Endothelial cell of umbilical vein (primary cell): ENCODE data around the gene NRG3. TPM values are rescaled to one million over a fixed set of nuclear protein-coding genes. Genes with fewer than 3 reads are reported as not detected.

Experiments
- BruUV-seq: library from RNA; stranded (reverse); fragments of 400-500 nt; replicated peaks from 2 replicates; lab custom pipeline; 2021; lab: Mats Ljungman, UMichigan
- CTCF ChIA-PET: fragments of 300-600, 350-600 bp; sonication (Branson Sonifier 250); formaldehyde crosslinking; loops from one replicate; lab custom pipeline; 2021; ENCODE audit warnings: antibody characterized with exemption, inconsistent platforms; lab: Charles Lee
- POLR2A ChIA-PET: fragments of 300-600, 350-600 bp; sonication (Branson Sonifier 250); formaldehyde crosslinking; loops from one replicate; lab custom pipeline; 2021; ENCODE audit warnings: antibody characterized with exemption, inconsistent platforms; lab: Charles Lee
- DNase-seq: peaks from one replicate; pipeline ENCODE4 v3.0.0-alpha.2; 2011; ENCODE audit warnings: low read depth, low spot score
- FAIRE-seq: peaks from 2 replicates; lab custom pipeline; 2011; peaks lifted over from hg19 to GRCh38; lab: Jason Lieb, UNC
- H2AFZ ChIP-seq: 2 replicates; pipeline ENCODE4 v1.6.0; 2012; ENCODE audit warnings: low read depth, low read length, control low read depth, inconsistent platforms
- H3K27ac ChIP-seq: 2 replicates; pipeline ENCODE4 v1.5.1; 2011; ENCODE audit warnings: low read depth, mild to moderate bottlenecking, control low read depth, low read length, moderate library complexity; ENCODE audit not compliant: insufficient read depth
- H3K27me3 ChIP-seq, 2 experiments: 2 replicates each; pipeline versions ENCODE4 v1.6.0 to v1.6.1; 2011; ENCODE audit warnings: low read length in 2 of 2, mixed read lengths in 1 of 2; ENCODE audit not compliant: control insufficient read depth in 2 of 2, insufficient read depth in 2 of 2
- H3K36me3 ChIP-seq, 2 experiments: 2 replicates in 1 of 2; 3 replicates in 1 of 2; pipeline ENCODE4 v1.5.1; 2011; ENCODE audit warnings: low read length in 2 of 2, mild to moderate bottlenecking in 1 of 2, moderate library complexity in 1 of 2; ENCODE audit not compliant: control insufficient read depth in 2 of 2, insufficient read depth in 2 of 2; ENCODE audit errors: extremely low read depth in 1 of 2
- H3K4me1 ChIP-seq: 3 replicates; pipeline ENCODE4 v1.5.1; 2011; ENCODE audit warnings: mild to moderate bottlenecking, low read length; ENCODE audit not compliant: control insufficient read depth, insufficient read depth; ENCODE audit errors: extremely low read depth
- H3K4me2 ChIP-seq: 2 replicates; pipeline ENCODE4 v1.6.1; 2011; ENCODE audit warnings: low read length, control low read depth, mixed read lengths; ENCODE audit not compliant: insufficient read depth
- H3K4me3 ChIP-seq, 3 experiments: fragments of 200-600 bp in 1 of 3; sonication (generic), shearing (Covaris generic) in 1 of 3; replicated peaks in 1 of 3; 2 replicates each; pipeline ENCODE4 v1.5.1; 2011 to 2016; ENCODE audit warnings: control low read depth in 3 of 3, low read length in 3 of 3, mild to moderate bottlenecking in 2 of 3, inconsistent platforms in 1 of 3, low read depth in 1 of 3, moderate library complexity in 1 of 3; ENCODE audit not compliant: insufficient read depth in 1 of 3
- H3K79me2 ChIP-seq: 2 replicates; pipeline ENCODE4 v1.6.0; 2012; ENCODE audit warnings: low read length, inconsistent platforms; ENCODE audit not compliant: control insufficient read depth, insufficient read depth
- H3K9ac ChIP-seq: replicated peaks from 2 replicates; pipeline ENCODE3; 2011; ENCODE audit warnings: low read length, control low read depth; ENCODE audit not compliant: insufficient read depth; ENCODE audit errors: extremely low read depth
- H3K9me1 ChIP-seq: replicated peaks from 3 replicates; pipeline ENCODE4 v1.6.0; 2011; ENCODE audit warnings: mild to moderate bottlenecking, low read length; ENCODE audit not compliant: control insufficient read depth, insufficient read depth; ENCODE audit errors: extremely low read depth
- H3K9me3 ChIP-seq: replicated peaks from 2 replicates; pipeline ENCODE4 v1.5.1; 2012; ENCODE audit warnings: low read length, inconsistent platforms; ENCODE audit not compliant: control insufficient read depth, insufficient read depth
- H4K20me1 ChIP-seq: replicated peaks from 2 replicates; pipeline ENCODE3; 2011; ENCODE audit warnings: mild to moderate bottlenecking, low read length; ENCODE audit not compliant: control insufficient read depth, insufficient read depth; ENCODE audit errors: extremely low read depth
- CTCF ChIP-seq, 2 donors: IDR thresholded peaks; 1 replicate in 1 of 2; 2 replicates in 1 of 2; pipeline ENCODE4 v1.5.1; 2011; ENCODE audit warnings: low read length in 2 of 2, mild to moderate bottlenecking in 2 of 2, moderate library complexity in 2 of 2, control low read depth in 1 of 2, inconsistent platforms in 1 of 2, low read depth in 1 of 2; ENCODE audit not compliant: insufficient read depth in 1 of 2; ENCODE audit errors: extremely low read depth in 1 of 2
- EZH2 ChIP-seq: IDR thresholded peaks from 2 replicates; pipeline ENCODE4 v1.6.1; 2012; ENCODE audit warnings: borderline replicate concordance, low read depth, mild to moderate bottlenecking, moderate library complexity, low read length, inconsistent platforms; ENCODE audit not compliant: severe bottlenecking
- FOS ChIP-seq: IDR thresholded peaks from 2 replicates; pipeline ENCODE4 v1.6.1; 2011; ENCODE audit warnings: mild to moderate bottlenecking, low read length, moderate library complexity, borderline replicate concordance; ENCODE audit not compliant: insufficient read depth
- GATA2 ChIP-seq: IDR thresholded peaks from 2 replicates; pipeline ENCODE4 v1.7.0; 2011; ENCODE audit warnings: low read depth, mild to moderate bottlenecking, moderate library complexity, mixed read lengths, low read length; ENCODE audit not compliant: insufficient read length, insufficient read depth
- JUN ChIP-seq: IDR thresholded peaks from 2 replicates; pipeline ENCODE4 v1.6.1; 2011; ENCODE audit warnings: borderline replicate concordance, low read depth; ENCODE audit not compliant: insufficient read length, insufficient read depth
- MAX ChIP-seq: IDR thresholded peaks from 2 replicates; pipeline ENCODE4 v1.6.1; 2011; ENCODE audit not compliant: insufficient read depth, insufficient read length
- MYC ChIP-seq: IDR thresholded peaks from one replicate; pipeline ENCODE4 v1.6.1; 2011; ENCODE audit warnings: mild to moderate bottlenecking, low read depth, low read length
- POLR2A ChIP-seq: IDR thresholded peaks from 2 replicates; pipeline ENCODE4 v1.6.1; 2012; ENCODE audit warnings: low read depth, mild to moderate bottlenecking, control low read depth, low read length
- POLR2AphosphoS5 ChIP-seq: IDR thresholded peaks from 2 replicates; pipeline ENCODE4 v1.6.1; 2012; ENCODE audit warnings: low read depth, mild to moderate bottlenecking, control low read depth, low read length, moderate library complexity; ENCODE audit not compliant: insufficient read depth
- dilution Hi-C: fragments of 300-500 bp; cut with MboI; formaldehyde crosslinking; loops from one replicate; pipeline ENCODE4 v1.15.0; 2019; ENCODE audit warnings: low sequenced_read_pairs; ENCODE audit not compliant: extremely low pct_ligation_motif_present
- intact Hi-C: fragments of 100-400 bp; cut with micrococcal nuclease; formaldehyde crosslinking; loops from one replicate; pipeline ENCODE4 v1.10.0; 2022
- polyA plus RNA-seq, 4 experiments: library from polyadenylated mRNA; depleted of rRNA in 3 of 4; stranded (reverse) in 3 of 4; unstranded in 1 of 4; fragments of >200 nt; gene quantifications; 2 replicates each; pipeline versions ENCODE4 v1.2.1 to v1.2.3, GENCODE V29; 2011 to 2012; ENCODE audit warnings: missing spikeins in 1 of 4
- total RNA-seq: library from RNA; stranded (reverse); gene quantifications from 2 replicates; pipeline ENCODE4 v1.2.3, GENCODE V29; 2021

NRG3 gene
- total and polyA plus RNA-seq, 2 donors (not counting 3 experiments of a cell fraction or from before 2014, with no cell fraction given), result 1.9 to 3.9 TPM

DNA sequence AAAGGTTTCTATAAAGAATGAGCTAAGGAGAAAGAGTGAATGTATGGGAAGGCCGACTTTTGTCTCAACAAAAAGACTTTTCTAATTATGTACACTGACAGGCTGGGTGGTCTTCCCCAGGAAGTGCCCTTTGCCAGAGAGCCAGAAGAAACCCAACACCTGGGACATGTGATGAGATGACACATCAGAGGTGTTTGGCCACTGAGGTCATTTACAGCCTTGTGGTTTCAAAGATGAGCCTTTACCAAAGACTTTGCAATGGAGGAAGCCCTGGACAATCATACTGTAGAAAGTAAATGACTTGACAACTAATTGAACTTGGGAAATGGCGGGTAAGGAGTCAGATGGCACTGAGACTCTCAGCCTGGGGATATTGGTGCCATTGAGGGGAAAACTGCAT, 3.4 kb upstream of the NRG3 start:
- Histone ChIP-seq H3K27me3 (peaks cover 3 to 9% of the 10 kb centered on the region in 2 experiments), H2AFZ (no peak overlapping the region), H3K9me1 (no peaks in the 10 kb centered on the region), H3K27ac (no peak overlapping the region), H3K9ac (no peak overlapping the region), H4K20me1 (no peaks in the 10 kb centered on the region), H3K4me1 (peaks cover 22% of the 10 kb centered on the region), H3K79me2 (no peaks in the 10 kb centered on the region), H3K9me3 (no peaks in the 10 kb centered on the region), H3K36me3 (no peaks in the 10 kb centered on the region), H3K4me3 (no peak overlapping the region), H3K4me2 (no peak overlapping the region)
- dilution Hi-C loops (no loop called here), intact Hi-C loops (no loop called here)
- ChIA-PET POLR2A (no interaction called here), CTCF (interaction anchor here (0.6 to 0.8 kb wide), 2 partner anchors 13 to 15 kb away, joined by 3 to 4 read pairs; no protein-coding TSS in a partner anchor)
- TF ChIP-seq MAX, result no peak
- TF ChIP-seq FOS, result no peak
- no peak for TF ChIP-seq POLR2AphosphoS5
- TF ChIP-seq EZH2, result no peak
- TF ChIP-seq GATA2, result no peak
- no peak for TF ChIP-seq MYC
- TF ChIP-seq CTCF (IDR thresholded peaks at IDR 0.05; ENCODE audit: extremely low read depth in 1 of 2, insufficient read depth in 1 of 2, low read depth in 1 of 2, low read length in 2 of 2), result no peak
- TF ChIP-seq JUN, result no peak
- TF ChIP-seq POLR2A, result no peak
- DNase-seq (no peak), FAIRE-seq (no peak)
- BruUV-seq, result no TSS peak
